GM23338 (cell line): ENCODE data around the gene SLC28A1.

ENCODE experiments used
- CTCF ChIP-seq, 2 experiments: fragments of 200-600 bp in 1 of 2; sonication (generic) in 1 of 2; conservative IDR thresholded peaks; 2 replicates each; pipeline versions ENCODE4 v1.5.1 to v1.6.1; 2016 to 2017; ENCODE audit warnings: antibody characterized with exemption in 2 of 2, low read depth in 2 of 2, mild to moderate bottlenecking in 2 of 2, moderate library complexity in 1 of 2
- ETS1 ChIP-seq: IDR thresholded peaks from 2 replicates; pipeline ENCODE4 v1.6.1; 2016; ENCODE audit warnings: antibody characterized with exemption
- EZH2 ChIP-seq: fragments of 200-600 bp; sonication (generic); IDR thresholded peaks from one replicate; pipeline ENCODE4 v1.8.0; 2017; ENCODE audit warnings: antibody characterized with exemption, mild to moderate bottlenecking, low read depth; ENCODE audit not compliant: unreplicated experiment
- JUNB ChIP-seq: IDR thresholded peaks from one replicate; pipeline ENCODE4 v1.6.1; 2016; ENCODE audit warnings: antibody characterized with exemption; ENCODE audit not compliant: unreplicated experiment
- POLR2AphosphoS5 ChIP-seq: IDR thresholded peaks from 2 replicates; pipeline ENCODE4 v1.6.1; 2016; ENCODE audit warnings: antibody characterized with exemption, low read depth
- REST ChIP-seq: IDR thresholded peaks from one replicate; pipeline ENCODE4 v1.6.1; 2018; ENCODE audit warnings: antibody characterized with exemption; ENCODE audit not compliant: unreplicated experiment

- no peak for TF ChIP-seq POLR2AphosphoS5
- no peak for TF ChIP-seq REST
- no peak for TF ChIP-seq CTCF (conservative IDR thresholded peaks at IDR 0.05; ENCODE audit: low read depth in 2 of 2)
- no peak for TF ChIP-seq JUNB
- no peak for TF ChIP-seq ETS1
- no peak for TF ChIP-seq EZH2
Measured at GRCh38 chr15:84855136-84855535, 29.3 kb upstream of the SLC28A1 start.
